ENCODE measurements around the gene PFDN6.

GRCh38 chr6:33271468-33272274 is 17.7 kb upstream of the PFDN6 start, which contains the start of the genes RPS18 and VPS52:
- TF ChIP-seq CTCF (IDR thresholded peaks at IDR 0.05) (peak in 2 of 5 experiments; percentile 17 to 30), POLR2A (IDR thresholded peaks at IDR 0.05) (peak; percentile 96 to 97), EP300 (IDR thresholded peaks at IDR 0.05) (peak; percentile 90 to 100)

Measured in tibial nerve (tissue), 4 donors.